Activated B cell treated with CpG ODN at 0.5 μM for 24 hours (primary cell): ENCODE results near the gene NXPH4. TPM values are rescaled to one million over a fixed set of nuclear protein-coding genes. Genes with fewer than 3 reads are reported as not detected.

Source experiments
- ATAC-seq: fragments of 200-7000 bp; cut with Tn5 transposase; one replicate; pipeline ENCODE4 v1.10.0; 2021; ENCODE audit warnings: low read depth, mild to moderate bottlenecking, moderate library complexity
- CTCF ChIA-PET: fragments of 350-600 bp; sonication (Branson Sonifier 250); formaldehyde crosslinking; loops from one replicate; lab custom pipeline; 2021; ENCODE audit warnings: antibody characterized with exemption; lab: Charles Lee
- POLR2A ChIA-PET: fragments of 350-600 bp; sonication (Branson Sonifier 250); formaldehyde crosslinking; loops from one replicate; lab custom pipeline; 2021; ENCODE audit warnings: antibody characterized with exemption; lab: Charles Lee
- DNase-seq: peaks from one replicate; pipeline ENCODE4 v3.0.0; 2022
- H3K27ac Mint-ChIP-seq: one replicate; pipeline ENCODE4 v1.8.0; 2020; ENCODE audit warnings: mixed read lengths
- H3K27me3 Mint-ChIP-seq: one replicate; pipeline ENCODE4 v1.8.0; 2021; ENCODE audit warnings: mixed read lengths
- H3K36me3 Mint-ChIP-seq: one replicate; pipeline ENCODE4 v1.8.0; 2021; ENCODE audit warnings: low read depth, mixed read lengths
- H3K4me1 Mint-ChIP-seq: one replicate; pipeline ENCODE4 v1.8.0; 2021; ENCODE audit warnings: mixed read lengths
- H3K4me3 Mint-ChIP-seq: one replicate; pipeline ENCODE4 v1.8.0; 2020; ENCODE audit warnings: mild to moderate bottlenecking, mixed read lengths
- H3K9me3 Mint-ChIP-seq: one replicate; pipeline ENCODE4 v1.8.0; 2020; ENCODE audit warnings: mixed read lengths
- CTCF ChIP-seq: fragments of 200-600 bp; IDR thresholded peaks from one replicate; pipeline ENCODE4 v1.8.0; 2022; ENCODE audit warnings: antibody characterized with exemption, mild to moderate bottlenecking
- intact Hi-C: fragments of 100-400 bp; cut with micrococcal nuclease; formaldehyde crosslinking; loops from one replicate; pipeline ENCODE4 v1.15.1; 2024
- total RNA-seq: library from RNA; stranded (reverse); gene quantifications from 2 replicates; pipeline ENCODE4 v1.2.3, GENCODE V29; 2022

NXPH4 gene
- total RNA-seq, 1 donor from 2014 or later: 3.4 TPM

GRCh38 chr12:57235017-57235727, 18.6 kb downstream of the NXPH4 start:
- peak overlapping the region; percentile 96 for H3K27ac Mint-ChIP-seq
- no peak for TF ChIP-seq CTCF
- CTCF ChIA-PET: interaction anchor here (9.0 to 20.9 kb wide), 2 partner anchors 11 to 19 kb away, joined by 113 to 390 read pairs; partner anchors contain the start of gene NXPH4
- POLR2A ChIA-PET: interaction anchor here (9.0 kb wide), 2 partner anchors 9 to 20 kb away, joined by 175 to 268 read pairs; partner anchors contain the start of genes NXPH4 and SHMT2
- H3K4me1 Mint-ChIP-seq: peaks cover 92% of the 10 kb centered on the region
- ATAC-seq (peak; percentile 33), DNase-seq (no peak)
- peaks cover 45% of the 10 kb centered on the region for H3K36me3 Mint-ChIP-seq
- H3K27me3 Mint-ChIP-seq: peaks cover 8% of the 10 kb centered on the region
- H3K9me3 Mint-ChIP-seq: no peaks in the 10 kb centered on the region
- peak overlapping the region; percentile 80 for H3K4me3 Mint-ChIP-seq
- intact Hi-C loops: no loop called here

- ChIA-PET POLR2A (interaction anchor here (9.0 kb wide), 2 partner anchors 9 to 20 kb away, joined by 175 to 268 read pairs; partner anchors contain the start of genes NXPH4 and SHMT2), CTCF (interaction anchor here (9.0 to 20.9 kb wide), 2 partner anchors 11 to 20 kb away, joined by 113 to 390 read pairs; partner anchors contain the start of gene NXPH4)
- Mint-ChIP-seq H3K4me1 (peaks cover 92% of the 10 kb centered on the region), H3K36me3 (peaks cover 44% of the 10 kb centered on the region), H3K4me3 (no peak overlapping the region), H3K9me3 (no peaks in the 10 kb centered on the region), H3K27me3 (peaks cover 8% of the 10 kb centered on the region), H3K27ac (peak overlapping the region; percentile 96)
- TF ChIP-seq CTCF: no peak
- no peak for ATAC-seq
- intact Hi-C loops: no loop called here
- no peak for DNase-seq
Observed at GRCh38 chr12:57235728-57236131, 19.1 kb downstream of the NXPH4 start.

- ChIA-PET CTCF (interaction anchor here (9.0 to 20.9 kb wide), 2 partner anchors 12 to 20 kb away, joined by 113 to 390 read pairs; partner anchors contain the start of gene NXPH4), POLR2A (interaction anchor here (9.0 kb wide), 2 partner anchors 10 to 21 kb away, joined by 175 to 268 read pairs; partner anchors contain the start of genes NXPH4 and SHMT2)
- Mint-ChIP-seq H3K36me3 (peaks cover 39% of the 10 kb centered on the region), H3K4me3 (peak overlapping the region; percentile 35), H3K9me3 (no peaks in the 10 kb centered on the region), H3K4me1 (peaks cover 92% of the 10 kb centered on the region), H3K27ac (peak overlapping the region; percentile 96), H3K27me3 (peaks cover 8% of the 10 kb centered on the region)
- intact Hi-C loops: no loop called here
- no peak for TF ChIP-seq CTCF
- DNase-seq: no peak
- no peak for ATAC-seq
Observed at GRCh38 chr12:57236201-57236924, 19.8 kb downstream of the NXPH4 start.

- POLR2A ChIA-PET: interaction anchor here (9.0 kb wide), 2 partner anchors 11 to 21 kb away, joined by 175 to 268 read pairs; partner anchors contain the start of genes NXPH4 and SHMT2
- H3K4me1 Mint-ChIP-seq: peaks cover 92% of the 10 kb centered on the region
Observed at GRCh38 chr12:57236925-57237595, 20.5 kb downstream of the NXPH4 start.

More at GRCh38 chr12:57236925-57237595, 20.5 kb downstream of the NXPH4 start:
- CTCF ChIA-PET: interaction anchor here (9.0 to 20.9 kb wide), 2 partner anchors 13 to 21 kb away, joined by 113 to 390 read pairs; partner anchors contain the start of gene NXPH4
- DNase-seq (no peak), ATAC-seq (no peak)
- Mint-ChIP-seq H3K27ac (no peak overlapping the region), H3K36me3 (peaks cover 32% of the 10 kb centered on the region), H3K27me3 (peaks cover 8% of the 10 kb centered on the region), H3K9me3 (no peaks in the 10 kb centered on the region), H3K4me3 (peak overlapping the region; percentile 79)
- TF ChIP-seq CTCF: no peak
- intact Hi-C loops: no loop called here
